Esophagus squamous epithelium (tissue), 4 donors: ENCODE data around the gene STX18.

Source experiments
- POLR2A ChIP-seq, 4 donors: fragments of 450-650 bp; IDR thresholded peaks; one replicate each; pipeline ENCODE4 v1.6.1; 2017; ENCODE audit warnings: antibody characterized with exemption in 4 of 4, mild to moderate bottlenecking in 4 of 4, moderate library complexity in 3 of 4
- TF ChIP-seq, protein P1 (sequence below), 6 experiments: fragments of 450-650 bp in 4 of 6; fragments of 200-600 bp in 2 of 6; sonication (generic) in 2 of 6; IDR thresholded peaks; one replicate each; pipeline ENCODE4 v1.5.1; 2016 to 2019; ENCODE audit warnings: antibody characterized with exemption in 6 of 6, mild to moderate bottlenecking in 4 of 6, moderate library complexity in 4 of 6

DNA sequence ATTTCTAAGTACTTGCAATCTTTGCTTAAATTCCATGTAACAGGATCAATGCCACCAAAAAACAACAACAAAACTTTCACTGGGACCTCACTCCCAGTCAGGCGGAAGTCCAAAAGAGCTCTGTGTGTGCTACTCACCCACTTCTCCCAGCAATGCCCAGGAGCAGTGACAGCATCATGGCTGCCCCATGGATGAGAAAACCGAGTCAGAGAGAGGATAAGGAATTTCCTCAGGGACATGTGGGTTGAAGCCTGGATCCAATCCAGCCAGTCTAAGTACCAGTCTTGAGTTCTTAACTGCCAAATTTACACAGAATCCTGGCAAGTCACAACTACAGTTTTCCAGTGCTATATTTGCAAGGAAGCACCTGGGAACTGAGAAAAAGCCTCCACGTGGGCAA is 64.5 kb downstream of the STX18 start:
- TF ChIP-seq, protein P1, sequence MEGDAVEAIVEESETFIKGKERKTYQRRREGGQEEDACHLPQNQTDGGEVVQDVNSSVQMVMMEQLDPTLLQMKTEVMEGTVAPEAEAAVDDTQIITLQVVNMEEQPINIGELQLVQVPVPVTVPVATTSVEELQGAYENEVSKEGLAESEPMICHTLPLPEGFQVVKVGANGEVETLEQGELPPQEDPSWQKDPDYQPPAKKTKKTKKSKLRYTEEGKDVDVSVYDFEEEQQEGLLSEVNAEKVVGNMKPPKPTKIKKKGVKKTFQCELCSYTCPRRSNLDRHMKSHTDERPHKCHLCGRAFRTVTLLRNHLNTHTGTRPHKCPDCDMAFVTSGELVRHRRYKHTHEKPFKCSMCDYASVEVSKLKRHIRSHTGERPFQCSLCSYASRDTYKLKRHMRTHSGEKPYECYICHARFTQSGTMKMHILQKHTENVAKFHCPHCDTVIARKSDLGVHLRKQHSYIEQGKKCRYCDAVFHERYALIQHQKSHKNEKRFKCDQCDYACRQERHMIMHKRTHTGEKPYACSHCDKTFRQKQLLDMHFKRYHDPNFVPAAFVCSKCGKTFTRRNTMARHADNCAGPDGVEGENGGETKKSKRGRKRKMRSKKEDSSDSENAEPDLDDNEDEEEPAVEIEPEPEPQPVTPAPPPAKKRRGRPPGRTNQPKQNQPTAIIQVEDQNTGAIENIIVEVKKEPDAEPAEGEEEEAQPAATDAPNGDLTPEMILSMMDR (IDR thresholded peaks at IDR 0.05) = no peak
- TF ChIP-seq POLR2A (IDR thresholded peaks at IDR 0.05) = no peak
